Measurements from ENCODE around the gene BSND.
A peak's percentile ranks its signal among the peaks of the same experiment; 100 is the strongest.

Gene BSND

DNA sequence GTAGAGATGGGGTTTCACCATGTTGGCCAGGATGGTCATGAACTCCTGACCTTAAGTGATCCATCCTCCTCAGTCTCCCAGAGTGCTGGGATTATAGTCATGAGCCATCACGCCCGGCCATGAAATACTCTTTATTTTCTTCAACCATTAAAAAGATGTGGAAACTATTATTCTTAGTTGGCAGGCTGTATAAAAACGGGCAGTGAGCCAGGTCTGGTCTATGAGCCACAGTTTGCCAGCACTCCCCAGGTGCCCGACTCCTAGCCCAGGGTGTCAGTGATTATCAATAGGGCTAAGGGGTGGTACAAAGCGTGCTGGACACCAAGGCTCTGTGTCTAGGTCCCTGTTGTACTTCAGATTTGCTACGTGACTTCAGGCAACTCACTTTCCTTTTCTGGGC lies 22.0 kb upstream of the BSND start:
- DNase-seq (ENCODE audit: low read depth): no peak

- no peak for DNase-seq (ENCODE audit: low read depth)
These were observed 21.0 kb upstream of the BSND start for GRCh38 chr1:54977533-54978297.

- no peak for DNase-seq (ENCODE audit: low read depth)
These were observed 20.0 kb upstream of the BSND start for GRCh38 chr1:54978528-54979326.

GRCh38 chr1:54979327-54979891 lies 19.3 kb upstream of the BSND start:
- no peak for DNase-seq (ENCODE audit: low read depth)

GRCh38 chr1:54980046-54980527 lies 18.6 kb upstream of the BSND start:
- no peak for DNase-seq (ENCODE audit: low read depth)

DNA sequence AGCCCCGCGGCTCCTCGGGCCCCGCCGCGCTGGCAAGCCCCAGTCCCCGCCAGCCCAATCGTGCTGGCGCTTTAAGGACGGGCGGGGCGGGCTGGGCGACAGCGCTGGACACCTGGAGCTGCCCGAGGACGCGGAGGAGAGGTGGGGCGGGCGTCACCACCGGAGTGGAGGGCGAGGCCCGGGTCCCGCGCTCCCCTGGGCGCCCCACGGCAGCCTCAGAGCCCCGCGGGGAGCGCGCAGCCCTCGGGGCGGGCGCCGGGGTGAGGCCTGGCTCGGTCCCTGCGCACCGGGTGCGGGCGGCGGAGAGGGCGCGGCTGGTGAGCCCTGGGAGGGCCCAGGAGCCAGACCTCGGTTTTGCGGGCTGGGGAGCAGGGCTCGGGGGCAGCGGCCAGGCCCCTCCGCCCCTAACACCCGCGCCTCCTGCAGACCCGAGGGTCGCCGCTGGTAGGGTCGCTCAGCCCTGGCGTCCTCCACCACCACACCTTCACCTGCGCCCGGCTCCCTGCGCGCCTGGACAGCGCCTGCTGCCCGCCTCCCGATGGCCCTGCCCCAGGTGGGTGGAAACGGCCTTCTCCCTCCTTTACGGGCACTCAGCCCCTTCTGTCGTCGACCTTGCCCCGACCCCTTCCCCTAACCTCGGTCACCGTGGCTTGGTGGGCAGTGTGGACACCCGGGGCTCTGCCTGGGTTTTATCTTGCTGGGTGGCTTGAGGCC lies 18.0 kb upstream of the BSND start, which contains the start of gene TMEM61:
TSS of gene TMEM61 (plus strand) at position 101 of the 714 bp plus-strand sequence. CDS start at position 539, 438 bp downstream.
- no peak for DNase-seq (ENCODE audit: low read depth)

DNA sequence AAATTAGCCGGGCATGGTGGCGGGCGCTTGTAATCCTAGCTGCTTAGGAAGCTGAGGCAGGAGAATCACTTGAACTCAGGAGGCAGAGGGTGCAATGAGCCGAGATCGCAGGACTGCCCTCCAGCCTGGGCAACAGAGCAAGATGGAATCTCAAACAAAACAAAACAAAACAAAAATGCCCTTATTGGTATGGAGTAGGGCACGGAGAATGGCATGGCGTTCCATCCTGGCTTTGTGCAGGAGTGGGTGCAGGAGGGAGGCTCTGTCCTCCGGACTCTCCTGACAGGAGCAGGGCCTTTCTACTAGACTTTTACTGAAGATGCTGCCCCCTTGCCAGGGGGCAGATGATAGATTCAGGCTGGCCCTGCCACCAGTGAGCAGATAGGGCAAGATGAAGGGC lies 17.3 kb upstream of the BSND start:
- DNase-seq (ENCODE audit: low read depth): no peak

DNA sequence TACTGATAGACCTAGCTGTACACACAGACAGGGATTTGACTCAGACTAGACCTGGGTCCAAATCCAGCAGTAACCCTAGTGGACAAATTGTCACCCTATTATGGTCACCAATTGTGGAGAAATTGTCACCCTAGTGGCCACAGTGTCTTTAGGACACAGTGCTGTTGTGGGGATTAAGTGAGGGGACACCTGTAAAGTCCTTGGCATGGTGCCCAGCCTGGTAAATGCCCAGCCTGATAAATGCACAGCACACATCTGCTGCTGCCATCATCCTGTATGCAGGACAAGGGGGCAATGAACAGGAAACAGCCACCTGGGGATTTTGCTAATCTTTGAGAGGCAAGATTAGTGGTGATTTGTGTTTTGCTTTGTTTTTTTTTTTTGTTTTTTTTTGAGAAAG lies 16.0 kb upstream of the BSND start:
- DNase-seq (ENCODE audit: low read depth): no peak

- no peak for DNase-seq (ENCODE audit: low read depth)
These were observed 14.4 kb upstream of the BSND start for GRCh38 chr1:54984131-54984842.

GRCh38 chr1:54985556-54985955 lies 13.2 kb upstream of the BSND start:
- no peak for DNase-seq (ENCODE audit: low read depth)

- no peak for DNase-seq (ENCODE audit: low read depth)
These were observed 12.7 kb upstream of the BSND start for GRCh38 chr1:54986025-54986424.

DNA sequence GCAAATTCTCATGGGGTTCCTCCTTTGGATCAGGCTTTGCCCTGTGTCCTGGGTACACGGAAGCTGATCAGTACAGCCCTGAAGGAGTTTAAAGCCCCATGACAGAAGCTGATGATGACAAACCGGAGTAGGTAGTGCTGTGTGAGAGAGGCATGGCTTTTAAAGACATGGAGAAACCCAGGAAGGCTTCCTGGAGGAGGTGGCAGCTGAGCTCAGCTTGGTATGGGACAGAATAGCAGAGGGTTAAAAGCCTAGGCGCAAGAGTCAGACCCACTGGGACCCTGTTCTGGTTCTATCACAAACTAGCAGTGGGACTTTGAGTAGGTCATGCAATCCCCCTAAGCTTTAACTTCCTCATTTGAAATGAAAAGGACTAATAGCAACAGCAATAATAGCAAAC lies 12.2 kb upstream of the BSND start:
- no peak for DNase-seq (ENCODE audit: low read depth)

- no peak for DNase-seq (ENCODE audit: low read depth)
These were observed 11.3 kb upstream of the BSND start for GRCh38 chr1:54987427-54987826.

GRCh38 chr1:54987919-54988705 lies 10.6 kb upstream of the BSND start:
- DNase-seq (ENCODE audit: low read depth): peak; percentile 16

DNA sequence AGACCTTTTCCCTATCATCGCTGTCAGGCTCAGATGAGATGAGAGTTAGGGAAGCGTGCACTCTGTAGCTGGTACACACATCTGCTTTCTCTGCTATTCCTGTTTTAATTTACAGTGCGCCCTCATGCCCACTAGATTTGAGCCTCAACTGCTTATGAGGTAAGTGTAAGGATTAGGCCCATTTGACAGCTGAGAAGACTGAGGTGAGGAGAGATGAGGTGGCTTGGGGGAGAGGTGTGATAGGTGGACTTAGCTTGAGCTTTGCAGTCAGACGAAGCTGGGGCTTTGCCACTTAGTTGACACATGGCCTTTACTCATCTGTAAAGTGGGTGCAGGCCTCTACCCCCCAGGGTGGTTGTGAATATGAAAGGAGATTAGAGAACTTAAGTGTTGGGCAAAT lies 9.8 kb upstream of the BSND start:
- DNase-seq (ENCODE audit: low read depth): no peak

- no peak for DNase-seq (ENCODE audit: low read depth)
These were observed 9.3 kb upstream of the BSND start for GRCh38 chr1:54989473-54989872.

GRCh38 chr1:54989968-54990810 lies 8.5 kb upstream of the BSND start:
- DNase-seq (ENCODE audit: low read depth): no peak

DNA sequence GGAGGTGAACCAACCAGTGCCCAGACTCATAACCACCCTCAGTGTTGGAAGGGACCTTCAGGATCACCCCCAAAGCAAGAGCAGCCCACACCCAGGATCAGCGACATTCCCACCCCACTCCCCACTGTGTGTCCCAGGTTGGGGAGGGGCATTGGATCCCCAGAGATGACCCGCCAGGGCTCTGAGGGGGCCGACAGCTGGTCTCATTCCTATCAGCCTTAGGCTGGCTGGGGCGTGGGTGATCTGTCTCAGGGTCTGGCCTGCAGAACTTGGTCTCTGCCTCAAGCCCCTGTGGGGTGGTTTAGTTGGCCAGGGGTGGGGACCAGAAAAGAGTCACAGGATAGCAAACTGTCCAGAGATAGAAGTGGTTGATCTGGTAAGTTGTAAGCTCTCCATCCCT lies 7.8 kb upstream of the BSND start:
- no peak for DNase-seq (ENCODE audit: low read depth)

DNA sequence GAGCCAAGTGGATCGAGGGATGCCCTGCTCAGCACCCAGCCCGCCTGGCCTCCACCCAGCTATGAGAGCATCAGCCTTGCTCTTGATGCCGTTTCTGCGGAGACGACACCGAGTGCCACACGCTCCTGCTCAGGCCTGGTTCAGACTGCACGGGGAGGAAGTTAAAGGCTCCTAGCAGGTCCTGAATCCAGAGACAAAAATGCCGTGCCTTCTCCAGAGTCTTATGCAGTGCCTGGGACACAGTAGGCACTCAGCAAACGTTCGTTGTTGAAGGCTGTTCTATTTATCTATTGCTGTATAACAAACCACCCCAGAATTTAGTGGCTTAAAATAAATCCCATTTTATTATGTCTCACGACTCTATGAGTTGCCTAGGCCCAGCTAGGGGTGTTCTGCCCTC lies 6.8 kb upstream of the BSND start:
- no peak for DNase-seq (ENCODE audit: low read depth)

DNA sequence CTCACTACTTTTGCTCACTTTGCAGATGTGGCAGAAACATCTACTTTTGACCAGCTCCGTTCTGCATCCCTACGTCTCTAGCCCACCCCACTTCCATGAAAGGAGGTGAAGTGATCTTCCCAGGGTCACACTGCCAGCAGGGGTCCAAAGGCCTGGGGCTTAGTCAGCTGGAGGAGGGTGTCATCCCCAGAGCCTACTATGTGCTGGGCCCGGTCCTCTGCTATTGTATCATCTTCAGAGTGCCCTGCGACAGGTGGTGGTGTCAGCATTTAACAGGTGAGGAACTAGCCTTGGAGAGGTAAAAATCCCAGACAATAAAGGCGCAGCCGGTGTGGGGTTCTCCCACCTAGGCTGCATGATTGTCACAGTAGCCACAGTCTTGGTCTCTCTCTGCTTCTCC lies 5.6 kb upstream of the BSND start:
- DNase-seq (ENCODE audit: low read depth): no peak
